NB4 (cell line): ENCODE data around the gene TBC1D2B.

Experiments
- CTCF ChIP-seq: IDR thresholded peaks from one replicate; pipeline ENCODE4 v1.5.1; 2012; ENCODE audit warnings: low read depth, low read length
- POLR2A ChIP-seq: IDR thresholded peaks from 2 replicates; pipeline ENCODE4 v1.6.1; 2011; ENCODE audit warnings: mild to moderate bottlenecking; ENCODE audit not compliant: insufficient read length; ENCODE audit errors: extremely low read depth

GRCh38 chr15:78067328-78068228 is 9.9 kb downstream of the TBC1D2B start:
- no peak for TF ChIP-seq POLR2A
- no peak for TF ChIP-seq CTCF
